HUES48 (cell line): Measurements from ENCODE around the gene MSH6.

ENCODE experiments used
- H3K27ac ChIP-seq: one replicate; pipeline ENCODE4 v1.7.0; 2013; ENCODE audit warnings: low read depth, low read length, inconsistent platforms
- H3K27me3 ChIP-seq: 2 replicates; pipeline ENCODE4 v1.6.1; 2013; ENCODE audit warnings: mild to moderate bottlenecking, low read length; ENCODE audit not compliant: control insufficient read depth, insufficient read depth
- H3K36me3 ChIP-seq: 2 replicates; pipeline ENCODE4 v1.6.1; 2013; ENCODE audit warnings: low read length; ENCODE audit not compliant: control insufficient read depth, insufficient read depth
- H3K4me1 ChIP-seq: 2 replicates; pipeline ENCODE4 v1.6.1; 2013; ENCODE audit warnings: mild to moderate bottlenecking, low read length; ENCODE audit not compliant: control insufficient read depth, insufficient read depth
- H3K4me3 ChIP-seq: 2 replicates; pipeline ENCODE4 v1.5.1; 2013; ENCODE audit warnings: mild to moderate bottlenecking, low read depth, low read length
- H3K9ac ChIP-seq: 2 replicates; pipeline ENCODE4 v1.6.1; 2013; ENCODE audit warnings: mild to moderate bottlenecking, low read depth, low read length, moderate library complexity
- H3K9me3 ChIP-seq: 2 replicates; pipeline ENCODE4 v1.6.1; 2013; ENCODE audit warnings: low read length; ENCODE audit not compliant: control insufficient read depth, insufficient read depth

Gene MSH6, protein sequence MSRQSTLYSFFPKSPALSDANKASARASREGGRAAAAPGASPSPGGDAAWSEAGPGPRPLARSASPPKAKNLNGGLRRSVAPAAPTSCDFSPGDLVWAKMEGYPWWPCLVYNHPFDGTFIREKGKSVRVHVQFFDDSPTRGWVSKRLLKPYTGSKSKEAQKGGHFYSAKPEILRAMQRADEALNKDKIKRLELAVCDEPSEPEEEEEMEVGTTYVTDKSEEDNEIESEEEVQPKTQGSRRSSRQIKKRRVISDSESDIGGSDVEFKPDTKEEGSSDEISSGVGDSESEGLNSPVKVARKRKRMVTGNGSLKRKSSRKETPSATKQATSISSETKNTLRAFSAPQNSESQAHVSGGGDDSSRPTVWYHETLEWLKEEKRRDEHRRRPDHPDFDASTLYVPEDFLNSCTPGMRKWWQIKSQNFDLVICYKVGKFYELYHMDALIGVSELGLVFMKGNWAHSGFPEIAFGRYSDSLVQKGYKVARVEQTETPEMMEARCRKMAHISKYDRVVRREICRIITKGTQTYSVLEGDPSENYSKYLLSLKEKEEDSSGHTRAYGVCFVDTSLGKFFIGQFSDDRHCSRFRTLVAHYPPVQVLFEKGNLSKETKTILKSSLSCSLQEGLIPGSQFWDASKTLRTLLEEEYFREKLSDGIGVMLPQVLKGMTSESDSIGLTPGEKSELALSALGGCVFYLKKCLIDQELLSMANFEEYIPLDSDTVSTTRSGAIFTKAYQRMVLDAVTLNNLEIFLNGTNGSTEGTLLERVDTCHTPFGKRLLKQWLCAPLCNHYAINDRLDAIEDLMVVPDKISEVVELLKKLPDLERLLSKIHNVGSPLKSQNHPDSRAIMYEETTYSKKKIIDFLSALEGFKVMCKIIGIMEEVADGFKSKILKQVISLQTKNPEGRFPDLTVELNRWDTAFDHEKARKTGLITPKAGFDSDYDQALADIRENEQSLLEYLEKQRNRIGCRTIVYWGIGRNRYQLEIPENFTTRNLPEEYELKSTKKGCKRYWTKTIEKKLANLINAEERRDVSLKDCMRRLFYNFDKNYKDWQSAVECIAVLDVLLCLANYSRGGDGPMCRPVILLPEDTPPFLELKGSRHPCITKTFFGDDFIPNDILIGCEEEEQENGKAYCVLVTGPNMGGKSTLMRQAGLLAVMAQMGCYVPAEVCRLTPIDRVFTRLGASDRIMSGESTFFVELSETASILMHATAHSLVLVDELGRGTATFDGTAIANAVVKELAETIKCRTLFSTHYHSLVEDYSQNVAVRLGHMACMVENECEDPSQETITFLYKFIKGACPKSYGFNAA (N-terminal part only)

DNA sequence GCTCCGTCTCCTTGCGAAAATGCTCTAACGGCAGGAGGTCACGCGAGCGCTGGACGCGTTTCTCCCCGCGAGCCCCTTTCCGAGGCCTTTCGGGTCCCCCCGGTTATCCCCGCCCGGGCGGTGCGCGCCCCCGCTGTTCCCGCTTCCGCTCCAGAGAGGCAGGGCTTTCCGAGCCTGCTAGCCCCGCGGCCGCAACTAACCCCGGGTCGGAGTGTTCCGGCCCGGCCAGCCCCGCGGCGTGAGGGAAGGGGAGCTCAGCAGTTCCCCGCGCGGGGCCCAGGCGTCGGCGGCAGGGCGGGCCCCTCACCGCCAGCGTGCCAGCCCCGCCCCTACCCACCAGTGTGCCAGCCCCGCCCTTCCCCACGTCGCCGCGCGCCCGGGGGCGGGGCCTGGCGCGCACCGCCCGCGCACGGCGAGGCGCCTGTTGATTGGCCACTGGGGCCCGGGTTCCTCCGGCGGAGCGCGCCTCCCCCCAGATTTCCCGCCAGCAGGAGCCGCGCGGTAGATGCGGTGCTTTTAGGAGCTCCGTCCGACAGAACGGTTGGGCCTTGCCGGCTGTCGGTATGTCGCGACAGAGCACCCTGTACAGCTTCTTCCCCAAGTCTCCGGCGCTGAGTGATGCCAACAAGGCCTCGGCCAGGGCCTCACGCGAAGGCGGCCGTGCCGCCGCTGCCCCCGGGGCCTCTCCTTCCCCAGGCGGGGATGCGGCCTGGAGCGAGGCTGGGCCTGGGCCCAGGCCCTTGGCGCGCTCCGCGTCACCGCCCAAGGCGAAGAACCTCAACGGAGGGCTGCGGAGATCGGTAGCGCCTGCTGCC is at the start of gene MSH6:
Gene MSH6 (plus strand): TSS at position 475 of the 815 bp plus-strand sequence. CDS start 89 bp downstream, at position 564.
- Histone ChIP-seq H3K27me3 (no peaks in the 10 kb centered on the region), H3K27ac (peak within 1 kb of the TSS; percentile 99), H3K9ac (peak within 1 kb of the TSS; percentile 94), H3K4me3 (peak within 1 kb of the TSS; percentile 91), H3K36me3 (peaks cover 4% of the 10 kb centered on the region; the same call in 1 of the 2 replicates), H3K9me3 (no peaks in the 10 kb centered on the region), H3K4me1 (peaks cover 5% of the 10 kb centered on the region; the same call in 1 of the 2 replicates)

DNA sequence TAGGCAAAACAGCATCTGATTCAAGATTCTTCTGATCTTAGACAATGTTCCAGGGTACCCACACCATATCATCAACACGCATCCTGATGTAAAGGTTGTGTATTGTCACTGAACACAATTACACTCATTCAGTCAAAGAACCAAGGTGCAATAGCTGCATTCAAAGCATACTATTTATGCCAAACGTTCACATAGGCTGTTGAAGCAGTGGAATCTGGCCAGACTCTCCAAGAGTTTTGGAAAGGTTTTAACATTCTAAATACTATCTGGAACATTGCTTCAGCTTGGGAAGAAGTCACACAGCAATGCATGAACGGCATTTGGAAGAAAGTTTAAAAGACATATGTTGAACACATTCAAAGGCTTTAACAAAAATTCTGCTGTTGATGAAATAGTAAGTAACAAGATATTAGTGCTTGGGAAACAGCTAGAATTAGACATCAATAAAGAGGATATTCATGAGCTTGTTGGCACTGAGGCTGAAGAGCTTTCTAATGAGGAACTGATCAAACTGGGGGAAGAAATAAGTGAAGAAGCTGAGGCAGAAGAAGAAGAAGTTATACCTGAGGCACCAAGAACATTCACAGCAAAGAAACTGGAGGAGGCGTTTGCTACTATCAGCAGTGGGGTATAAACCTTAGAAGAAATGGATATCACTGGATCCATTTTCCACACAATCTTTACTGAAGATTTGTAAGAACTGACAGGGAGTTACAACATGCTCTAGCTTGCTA is 47.6 kb upstream of the MSH6 start:
- H3K9ac ChIP-seq, result no peak overlapping the region

DNA sequence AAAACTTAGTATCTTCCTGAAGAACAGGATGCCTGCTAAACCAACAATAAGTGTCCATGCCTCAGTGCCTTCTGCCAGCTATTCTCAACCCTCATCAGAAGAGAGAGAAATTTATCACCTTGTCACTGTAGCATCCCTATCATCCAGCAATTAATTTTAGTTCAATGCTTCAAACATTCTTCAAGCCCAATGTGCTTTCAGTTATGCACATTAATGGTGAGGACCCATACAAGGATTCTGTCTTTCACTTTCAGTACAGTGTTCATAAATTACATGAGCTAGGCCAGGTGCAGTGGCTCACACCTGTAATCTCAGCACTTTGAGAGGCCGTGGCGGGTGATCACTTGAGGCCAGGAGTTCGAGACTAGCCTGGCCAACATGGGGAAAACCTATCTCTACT is 47.0 kb upstream of the MSH6 start:
- H3K9ac ChIP-seq, result no peak overlapping the region
- H3K4me1 ChIP-seq, result no peaks in the 10 kb centered on the region; the same call in 1 of the 2 replicates
- no peak overlapping the region for H3K27ac ChIP-seq
- H3K4me3 ChIP-seq, result no peak overlapping the region
- H3K36me3 ChIP-seq, result no peaks in the 10 kb centered on the region
- no peaks in the 10 kb centered on the region for H3K9me3 ChIP-seq
- H3K27me3 ChIP-seq, result no peaks in the 10 kb centered on the region

More for the DNA sequence above, 47.6 kb upstream of the MSH6 start:
- no peaks in the 10 kb centered on the region for H3K9me3 ChIP-seq
- H3K4me3 ChIP-seq, result no peak overlapping the region
- H3K36me3 ChIP-seq, result no peaks in the 10 kb centered on the region
- H3K27ac ChIP-seq, result no peak overlapping the region
- H3K4me1 ChIP-seq, result no peaks in the 10 kb centered on the region; the same call in 1 of the 2 replicates
- H3K27me3 ChIP-seq, result no peaks in the 10 kb centered on the region

DNA sequence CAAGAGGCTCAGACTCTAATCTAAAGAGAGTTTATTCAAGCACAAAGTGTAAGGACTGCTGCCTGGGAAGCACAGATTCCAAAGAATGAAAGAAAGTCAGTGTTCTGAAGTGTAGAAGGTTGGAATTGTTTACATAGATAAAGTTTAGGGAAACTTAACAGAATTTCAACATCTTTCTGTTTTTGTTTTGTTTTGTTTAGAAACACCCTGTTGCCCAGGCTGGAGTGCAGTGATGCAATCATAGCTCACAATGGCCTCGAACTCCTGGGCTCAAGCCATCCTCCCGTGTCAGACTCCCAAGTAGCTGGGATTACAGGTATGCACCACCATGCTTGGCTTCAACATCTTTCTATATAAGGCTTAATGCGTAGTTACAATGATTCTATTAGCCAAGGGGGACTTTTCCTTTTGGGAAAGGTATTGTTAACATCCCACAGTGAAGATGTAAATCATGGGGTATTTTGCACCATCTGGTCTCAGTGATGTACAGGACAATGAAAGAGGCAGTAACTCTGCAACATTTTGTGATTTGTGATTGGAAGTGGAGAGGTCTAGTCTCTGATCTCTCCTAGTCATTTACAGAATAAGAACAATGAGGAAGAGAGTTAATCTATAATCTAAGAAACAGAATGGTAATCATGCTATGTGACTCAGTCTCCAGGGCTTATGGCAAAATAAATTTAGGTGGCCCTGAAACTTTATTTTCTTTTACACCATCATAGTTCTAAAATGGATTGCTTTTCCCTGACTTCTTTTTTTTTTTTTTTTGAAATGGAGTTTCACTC is 45.6 kb upstream of the MSH6 start:
- Histone ChIP-seq H3K4me1 (peaks cover 12% of the 10 kb centered on the region), H3K27ac (no peak overlapping the region)

DNA sequence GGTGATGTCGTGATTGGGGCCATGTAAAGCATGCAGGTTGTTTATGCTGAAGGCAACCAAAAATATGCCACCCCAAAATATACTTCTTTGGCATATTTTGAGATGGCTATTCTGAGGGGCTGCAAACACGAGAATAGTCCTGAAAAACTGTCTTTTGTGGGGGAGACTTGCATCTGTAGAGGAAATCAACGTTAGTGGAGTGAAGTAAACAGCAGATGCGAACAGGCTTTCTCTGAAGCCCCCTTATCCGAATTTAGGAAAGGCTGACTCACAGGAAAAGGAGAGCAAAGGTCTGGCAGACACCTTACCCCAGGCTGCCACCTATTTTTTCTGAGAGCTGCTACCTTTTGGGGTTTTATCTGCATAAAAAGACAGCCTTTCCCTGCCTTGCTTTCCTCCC is 44.6 kb upstream of the MSH6 start:
- H3K27ac ChIP-seq, result no peak overlapping the region
- H3K4me1 ChIP-seq, result peaks cover 16% of the 10 kb centered on the region
- H3K4me3 ChIP-seq, result no peak overlapping the region

More for the DNA sequence above, 45.6 kb upstream of the MSH6 start:
- Histone ChIP-seq H3K36me3 (no peaks in the 10 kb centered on the region), H3K9me3 (no peaks in the 10 kb centered on the region), H3K4me3 (no peak overlapping the region), H3K9ac (no peak overlapping the region), H3K27me3 (no peaks in the 10 kb centered on the region)

DNA sequence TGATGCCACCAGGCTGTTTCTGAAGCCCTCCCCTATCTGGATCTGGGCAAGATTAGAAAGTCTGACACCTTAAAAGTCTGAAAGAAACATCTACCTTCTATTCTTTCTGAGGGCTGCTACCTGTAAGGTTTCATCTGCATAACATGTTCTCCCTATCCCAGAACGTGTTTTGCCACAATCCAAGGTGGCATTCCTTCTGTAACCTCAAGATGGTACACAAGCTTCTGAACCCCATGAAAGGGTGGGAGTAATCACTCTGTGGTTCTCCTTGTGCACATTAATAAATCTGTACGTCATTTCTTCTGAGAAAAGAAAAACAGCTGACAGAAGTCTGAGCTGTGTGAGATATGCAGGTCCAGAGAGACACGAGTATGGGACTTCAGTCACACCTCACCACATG is 41.8 kb upstream of the MSH6 start:
- Histone ChIP-seq H3K9ac (no peak overlapping the region), H3K4me3 (no peak overlapping the region), H3K27me3 (no peaks in the 10 kb centered on the region), H3K9me3 (no peaks in the 10 kb centered on the region), H3K36me3 (no peaks in the 10 kb centered on the region), H3K27ac (peak overlapping the region; percentile 60), H3K4me1 (peaks cover 21% of the 10 kb centered on the region)

More for the DNA sequence above, 44.6 kb upstream of the MSH6 start:
- no peaks in the 10 kb centered on the region for H3K36me3 ChIP-seq
- H3K9me3 ChIP-seq, result no peaks in the 10 kb centered on the region
- no peaks in the 10 kb centered on the region for H3K27me3 ChIP-seq
- no peak overlapping the region for H3K9ac ChIP-seq

DNA sequence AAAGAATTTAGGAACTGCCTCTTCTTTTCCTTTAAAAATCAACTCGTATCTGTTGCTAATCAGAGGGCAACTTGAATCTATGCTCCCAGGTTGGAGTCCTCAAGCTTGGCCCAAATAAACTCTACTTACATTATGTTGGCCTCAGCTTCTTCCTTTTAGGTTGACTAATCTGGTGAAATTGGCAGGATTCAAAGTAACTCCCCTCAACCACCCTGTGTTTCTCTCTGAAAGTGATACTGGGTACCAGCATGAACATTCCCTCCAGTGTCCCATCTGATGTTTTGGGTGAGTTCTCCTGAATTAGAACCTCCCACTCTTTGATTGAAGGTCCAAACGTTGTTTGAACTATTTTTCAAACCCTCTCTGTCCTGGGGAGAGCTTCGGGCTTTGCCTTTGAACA is 41.3 kb upstream of the MSH6 start:
- Histone ChIP-seq H3K36me3 (no peaks in the 10 kb centered on the region), H3K9me3 (peaks cover 5% of the 10 kb centered on the region), H3K9ac (no peak overlapping the region), H3K27me3 (no peaks in the 10 kb centered on the region), H3K4me1 (peaks cover 21% of the 10 kb centered on the region), H3K27ac (peak overlapping the region; percentile 60), H3K4me3 (no peak overlapping the region)

DNA sequence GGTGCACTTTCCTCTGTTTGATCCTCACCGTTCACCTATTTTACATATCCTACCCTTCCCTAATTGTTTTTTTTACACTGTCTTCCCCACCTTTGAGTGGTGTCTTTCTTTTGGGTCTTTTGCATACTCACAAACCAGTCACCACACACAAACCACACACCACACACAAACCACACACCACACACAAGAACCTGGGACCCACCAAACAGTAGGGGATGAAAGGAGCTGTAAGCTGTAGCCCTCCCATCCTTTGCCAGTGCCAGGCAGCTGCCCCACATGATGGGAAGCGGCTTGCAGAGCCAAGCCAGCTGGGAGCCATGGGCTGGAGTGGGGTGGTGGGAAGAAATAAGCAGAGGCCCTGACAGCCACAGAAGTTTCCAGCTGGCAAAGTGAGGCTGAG is 38.9 kb upstream of the MSH6 start:
- peaks cover 21% of the 10 kb centered on the region for H3K4me1 ChIP-seq
- H3K4me3 ChIP-seq, result no peak overlapping the region
- H3K36me3 ChIP-seq, result no peaks in the 10 kb centered on the region
- no peak overlapping the region for H3K9ac ChIP-seq
- no peak overlapping the region for H3K27ac ChIP-seq
- H3K27me3 ChIP-seq, result no peaks in the 10 kb centered on the region
- H3K9me3 ChIP-seq, result peaks cover 29% of the 10 kb centered on the region

DNA sequence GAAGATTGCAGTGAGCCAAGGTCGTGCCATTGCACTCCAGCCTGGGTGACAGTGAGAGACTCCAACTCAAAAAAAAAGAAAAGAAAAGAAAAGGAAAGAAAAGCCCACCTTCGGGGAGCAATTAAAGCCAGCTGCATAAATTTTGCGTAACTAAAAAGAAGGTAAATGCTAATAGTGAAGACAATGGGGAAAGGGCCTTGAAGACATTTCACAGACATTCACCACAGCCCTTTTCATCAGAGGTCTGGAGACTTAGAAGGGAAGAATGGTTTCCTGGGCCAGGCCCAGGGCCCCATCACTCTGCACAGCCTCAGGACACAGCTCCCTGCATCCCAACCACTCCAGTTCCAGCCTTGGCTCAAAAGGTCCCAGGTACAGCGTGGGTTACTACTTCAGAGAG is 35.1 kb upstream of the MSH6 start:
- Histone ChIP-seq H3K4me1 (0 out of 2 replicates have a peak, but pooled peaks cover 4% of the 10 kb centered on the region), H3K27ac (peak overlapping the region; percentile 60), H3K4me3 (no peak overlapping the region)

More for the DNA sequence above, 35.1 kb upstream of the MSH6 start:
- no peak overlapping the region for H3K9ac ChIP-seq
- H3K9me3 ChIP-seq, result peaks cover 40% of the 10 kb centered on the region
- no peaks in the 10 kb centered on the region for H3K36me3 ChIP-seq
- H3K27me3 ChIP-seq, result no peaks in the 10 kb centered on the region
